Sciatic nerve (tissue), 2 donors: ENCODE measurements around the gene LOXHD1. TPM values are rescaled to one million over a fixed set of nuclear protein-coding genes. Genes with fewer than 3 reads are reported as not detected.

Experiments used
- ATAC-seq: fragments of 200-7000 bp; cut with Tn5 transposase; one replicate; pipeline ENCODE4 v1.9.1; 2020; ENCODE audit warnings: mild to moderate bottlenecking, moderate library complexity
- DNase-seq: peaks from one replicate; pipeline ENCODE4 v3.0.0-alpha.2; 2020; ENCODE audit warnings: low spot score
- intact Hi-C: fragments of 100-400 bp; cut with DNase I; formaldehyde crosslinking; loops from one replicate; pipeline ENCODE4 v1.14.2; 2022
- total RNA-seq: library from RNA; stranded (reverse); fragmentation: NEBNext Ultra II Directional; extraction: Animal tissue kit (Norgen Biotek cat#: 25700); gene quantifications from one replicate; pipeline ENCODE4 v1.2.1, GENCODE V29; 2021
- donor health status: DM: no; HTN: no; CAD: no.
- donor health status: DM: no; HTN: no; CAD: no.

LOXHD1 gene
- total RNA-seq, 1 donor from 2014 or later = 0.89 TPM

GRCh38 chr18:46560671-46561045 lies 96.4 kb downstream of the LOXHD1 start:
- intact Hi-C loops = no loop called here
- no peak for ATAC-seq
- DNase-seq = no peak

DNA sequence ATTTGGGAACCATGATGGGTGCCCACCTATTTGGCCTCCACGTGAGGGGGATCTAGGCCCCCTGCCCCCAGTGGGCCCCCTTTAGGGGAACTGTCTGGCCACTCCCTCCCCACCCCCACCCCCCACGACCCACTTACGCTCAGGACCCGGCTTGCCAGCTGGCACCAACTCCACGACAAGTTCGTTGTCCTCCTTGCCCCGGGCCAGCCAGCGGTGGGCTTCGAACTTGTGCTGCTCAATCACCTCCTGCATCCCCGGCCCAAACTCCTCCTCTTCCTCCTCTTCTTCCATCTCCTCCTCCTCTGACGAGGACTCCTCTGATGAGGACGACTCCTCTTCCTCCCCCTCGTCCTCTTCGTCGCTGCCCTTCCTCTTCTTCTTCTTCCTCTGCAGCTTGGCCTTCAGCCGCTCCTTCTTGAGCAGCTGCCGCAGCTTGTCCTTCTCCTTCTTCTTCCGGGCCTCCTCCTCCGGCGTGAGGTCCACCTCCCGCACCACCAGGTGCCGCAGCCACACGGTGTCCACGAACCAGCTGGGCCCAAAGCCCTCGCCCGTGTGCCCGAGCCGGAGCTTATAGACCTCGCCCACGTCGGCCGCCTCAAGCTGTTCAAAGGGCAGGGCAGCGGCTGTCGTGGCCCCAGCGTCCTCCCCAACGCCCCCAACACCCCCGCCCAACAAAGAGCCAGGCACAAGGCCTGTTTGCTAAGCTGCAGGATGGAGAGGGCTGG lies 96.9 kb downstream of the LOXHD1 start:
- DNase-seq (no peak), ATAC-seq (no peak)
- intact Hi-C loops = no loop called here

DNA sequence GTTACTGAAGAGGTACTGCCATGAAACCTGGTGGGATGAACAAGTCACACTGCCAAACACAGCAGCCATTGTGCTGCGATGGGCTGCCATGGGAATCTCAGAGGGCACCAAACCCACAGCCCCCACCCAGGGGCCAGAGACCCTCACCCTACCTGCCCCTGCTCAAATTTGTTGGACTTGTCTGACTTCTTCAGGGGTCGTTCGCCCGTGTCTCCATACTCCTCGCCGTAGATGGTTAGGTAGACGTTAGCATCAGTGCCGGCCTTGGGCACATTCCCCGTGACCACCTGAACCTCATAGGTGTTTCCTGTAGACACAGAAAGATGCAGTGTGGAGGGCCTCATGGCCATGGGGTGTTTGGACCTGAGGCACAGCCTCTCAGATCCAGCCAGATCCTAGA lies 97.7 kb downstream of the LOXHD1 start:
- ATAC-seq (no peak), DNase-seq (no peak)
- intact Hi-C loops = no loop called here

- no peak for ATAC-seq
- intact Hi-C loops = no loop called here
- no peak for DNase-seq
These were observed 100.3 kb downstream of the LOXHD1 start for GRCh38 chr18:46556590-46557206.

DNA sequence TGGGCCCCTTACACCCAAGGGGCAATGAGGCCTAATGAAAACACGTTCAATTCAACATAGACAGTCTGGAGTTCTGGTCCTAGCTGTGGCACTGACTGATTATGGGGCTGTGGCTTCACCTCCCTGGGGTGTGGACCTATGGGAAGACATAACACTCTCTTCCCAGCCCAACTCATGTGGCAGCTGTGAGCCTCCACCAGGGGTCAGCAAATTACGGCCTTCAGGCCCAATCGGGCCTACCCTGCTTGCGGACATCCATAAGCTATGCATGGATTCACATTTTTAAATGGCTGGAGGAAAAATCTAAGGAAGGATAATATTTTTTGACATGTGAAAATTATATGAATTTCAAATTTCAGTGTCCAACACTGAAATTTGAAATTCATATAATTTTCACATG lies 101.3 kb downstream of the LOXHD1 start:
- ATAC-seq = no peak
- DNase-seq = no peak
- intact Hi-C loops = no loop called here

DNA sequence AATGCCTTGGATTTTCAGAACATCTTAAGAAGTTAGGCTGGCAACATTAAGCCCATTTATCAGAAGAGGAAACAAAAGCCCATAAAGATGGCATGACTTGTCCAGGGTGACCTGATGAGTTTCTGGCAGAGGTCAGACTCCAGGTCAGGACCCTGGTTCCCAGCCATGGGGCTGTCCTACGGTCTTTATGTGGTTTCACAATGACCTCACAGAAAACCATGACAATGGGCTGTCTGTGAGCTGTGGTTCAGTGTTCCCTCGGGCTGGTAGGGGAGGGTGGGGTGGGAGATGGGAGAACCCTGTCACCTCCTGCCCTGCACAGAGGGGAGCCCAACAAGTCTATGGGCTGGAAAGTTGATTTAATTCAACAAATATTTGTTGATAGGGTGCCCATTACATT lies 101.8 kb downstream of the LOXHD1 start:
- intact Hi-C loops = no loop called here
- ATAC-seq = no peak
- no peak for DNase-seq

- DNase-seq = no peak
- ATAC-seq = no peak
- intact Hi-C loops = loop anchor here (5.0 kb wide), 1 partner anchor 237 kb away; no protein-coding TSS in a partner anchor
These were observed 102.5 kb downstream of the LOXHD1 start for GRCh38 chr18:46554406-46555080.

DNA sequence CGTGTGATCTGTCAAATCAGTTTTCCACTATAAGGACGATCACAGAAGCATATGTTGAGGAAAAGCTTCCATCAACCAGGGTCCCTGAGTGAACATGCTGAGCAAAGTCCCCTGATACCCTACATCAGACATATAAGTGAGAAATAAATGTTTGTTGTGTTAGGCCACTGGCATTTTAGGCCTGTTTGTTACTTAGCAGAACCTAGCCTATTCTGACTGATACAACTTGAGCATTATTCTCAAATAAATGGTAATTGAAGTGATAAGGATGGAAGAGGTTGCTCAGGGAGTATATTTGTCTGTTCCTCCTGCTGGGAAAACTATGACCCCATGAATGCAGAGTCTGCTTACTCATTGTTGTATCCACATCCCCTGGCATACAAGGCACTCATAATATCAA lies 106.4 kb downstream of the LOXHD1 start:
- intact Hi-C loops = loop anchor here (5.0 kb wide), 1 partner anchor 233 kb away; no protein-coding TSS in a partner anchor

DNA sequence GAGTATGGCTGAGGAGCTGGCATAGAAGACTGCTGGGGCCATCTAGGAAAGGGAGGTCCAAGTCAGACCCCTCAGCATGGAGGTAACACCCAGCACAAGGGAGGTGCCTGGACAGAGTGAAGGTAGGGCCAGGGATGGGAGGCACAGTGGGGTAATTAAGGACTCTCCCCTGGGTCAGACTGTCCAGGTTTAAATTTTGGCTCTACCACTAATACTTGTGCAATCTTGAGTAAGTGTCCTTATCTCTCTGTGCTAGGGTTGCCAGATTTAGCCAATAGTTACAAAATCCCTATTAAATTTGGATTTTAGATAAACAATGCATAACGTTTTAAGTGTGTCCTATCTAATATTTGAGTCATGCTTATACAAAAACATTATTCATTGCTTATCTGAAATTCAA lies 109.5 kb downstream of the LOXHD1 start:
- DNase-seq (no peak), ATAC-seq (no peak)
- intact Hi-C loops = no loop called here

More for the DNA sequence above, 106.4 kb downstream of the LOXHD1 start:
- DNase-seq (no peak), ATAC-seq (no peak)

DNA sequence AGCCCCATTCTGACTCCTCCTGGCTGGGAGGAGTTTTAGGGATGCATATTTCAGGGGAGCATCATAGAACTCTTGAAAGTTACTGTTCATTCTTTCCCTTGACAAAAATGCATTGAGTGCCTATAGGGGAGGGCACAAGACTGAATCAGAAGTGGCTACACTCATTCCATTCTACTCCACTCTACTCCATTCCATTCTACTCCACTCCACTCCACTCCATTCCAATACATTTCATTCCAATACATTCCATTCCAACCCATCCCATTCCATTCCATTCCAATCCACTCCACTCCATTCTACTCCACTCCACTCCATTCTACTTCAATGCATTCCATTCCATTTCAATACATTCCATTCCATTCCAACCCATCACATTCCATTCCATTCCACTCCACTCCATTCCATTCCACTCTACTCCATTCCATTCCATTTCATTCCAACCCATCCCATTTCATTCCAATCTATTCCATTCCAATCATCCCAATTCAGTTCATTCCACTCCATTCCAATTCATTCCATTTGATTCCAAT lies 110.8 kb downstream of the LOXHD1 start:
- intact Hi-C loops = no loop called here
- ATAC-seq = no peak
- no peak for DNase-seq

GRCh38 chr18:46542545-46542944 lies 114.5 kb downstream of the LOXHD1 start:
- intact Hi-C loops = no loop called here
- ATAC-seq (no peak), DNase-seq (no peak)

GRCh38 chr18:46541626-46542189 lies 115.3 kb downstream of the LOXHD1 start:
- DNase-seq = no peak
- intact Hi-C loops = no loop called here
- ATAC-seq = no peak

DNA sequence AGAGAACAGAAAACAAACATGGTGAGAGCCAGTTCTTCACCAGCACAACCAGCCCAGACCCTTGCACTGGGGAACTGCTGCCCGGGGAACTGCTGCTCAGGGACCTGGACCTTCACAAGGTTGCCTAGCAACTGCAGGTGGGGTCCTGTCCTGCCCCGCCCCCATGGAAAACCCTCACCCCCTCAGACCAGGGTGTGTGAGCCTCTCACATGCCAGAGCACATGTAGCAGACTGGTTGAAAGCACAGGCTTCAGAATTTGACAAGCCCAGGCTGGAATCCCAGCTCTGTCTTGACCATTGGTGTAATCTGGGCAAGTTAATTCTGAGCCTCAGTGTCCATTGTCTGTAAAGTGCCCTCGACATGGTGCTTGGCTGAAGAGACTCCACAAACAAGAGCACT lies 118.6 kb downstream of the LOXHD1 start:
- ATAC-seq (no peak), DNase-seq (no peak)
- intact Hi-C loops = no loop called here

DNA sequence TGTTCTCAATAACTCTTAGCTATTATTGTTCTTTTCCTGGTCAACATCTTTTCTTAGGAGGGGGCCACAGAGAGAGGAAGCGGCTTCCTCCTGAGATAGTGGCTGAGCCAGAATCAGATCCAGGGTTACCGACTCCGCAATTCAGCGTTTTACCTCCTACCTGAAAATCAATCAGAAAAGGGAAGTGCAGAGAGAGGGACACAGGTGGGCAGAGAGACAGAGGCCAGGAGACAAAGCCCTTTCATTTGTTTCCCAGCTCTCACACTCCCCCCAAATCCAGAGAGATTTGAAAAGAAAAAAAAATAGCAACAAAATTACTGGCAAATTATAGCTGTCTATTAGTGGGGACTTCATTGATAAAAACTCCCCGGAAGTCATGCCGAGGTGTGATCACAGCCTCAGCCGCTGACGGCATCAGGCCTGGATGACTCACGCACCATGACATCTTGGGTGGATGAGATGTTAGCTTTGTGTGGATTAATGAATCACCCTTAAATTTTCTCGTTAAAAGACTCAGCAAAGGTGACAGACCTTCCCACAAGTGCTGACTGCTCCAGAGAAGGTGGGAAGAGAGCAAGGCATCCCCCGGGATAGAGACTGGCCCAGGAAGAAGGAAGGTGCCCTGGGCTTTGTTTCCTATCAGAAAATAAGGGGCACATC lies 120.7 kb downstream of the LOXHD1 start:
- intact Hi-C loops = no loop called here

GRCh38 chr18:46531482-46531881 lies 125.5 kb downstream of the LOXHD1 start:
- ATAC-seq = no peak
- no peak for DNase-seq
- intact Hi-C loops = no loop called here

More for the DNA sequence above, 120.7 kb downstream of the LOXHD1 start:
- no peak for ATAC-seq
- DNase-seq = no peak

DNA sequence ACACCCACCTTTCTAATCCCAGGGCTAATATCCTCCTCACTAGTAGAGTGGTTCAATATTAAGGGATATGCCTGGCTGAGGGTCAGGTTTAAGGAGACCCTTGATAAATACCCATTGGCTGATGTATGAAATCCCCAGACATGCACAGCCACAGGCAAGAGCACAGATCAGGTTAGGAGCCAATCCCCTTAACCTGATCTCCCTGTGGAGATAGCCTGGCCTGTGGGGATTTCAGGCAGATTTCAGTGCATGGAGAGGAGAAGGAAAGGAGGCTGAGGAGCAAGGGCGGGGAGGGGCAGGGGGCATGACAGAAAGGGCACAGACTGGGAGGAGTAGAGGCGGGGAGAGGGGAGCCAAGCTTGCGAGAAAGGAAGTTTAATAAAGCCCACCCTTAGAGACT lies 129.0 kb downstream of the LOXHD1 start:
- no peak for ATAC-seq
- DNase-seq = no peak
- intact Hi-C loops = no loop called here

- ATAC-seq = no peak
- DNase-seq = no peak
- intact Hi-C loops = loop anchor here (10.0 kb wide), 1 partner anchor 85 kb away; no protein-coding TSS in a partner anchor
These were observed 137.2 kb downstream of the LOXHD1 start for GRCh38 chr18:46519870-46520269.

DNA sequence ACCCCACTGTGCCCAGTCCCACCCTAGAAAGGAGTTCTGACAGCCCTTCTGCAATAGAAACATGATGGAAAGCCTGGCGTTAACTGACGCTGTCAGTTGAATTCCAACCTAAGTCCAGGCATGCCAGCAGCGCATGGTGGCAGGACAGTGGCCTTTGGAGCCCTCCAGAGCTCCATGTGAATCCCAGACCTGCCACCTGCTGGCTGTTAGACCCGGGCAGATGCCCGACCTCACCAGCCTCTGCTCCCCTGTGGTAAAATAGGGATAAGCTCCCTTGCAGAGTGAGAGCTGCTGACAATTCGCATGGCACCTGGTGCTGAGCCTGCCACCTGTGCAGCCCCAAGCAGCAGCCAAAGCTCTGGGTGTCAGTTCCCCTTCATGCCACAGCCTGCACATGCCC lies 138.6 kb downstream of the LOXHD1 start:
- DNase-seq = no peak
- intact Hi-C loops = loop anchor here (10.0 kb wide), 1 partner anchor 84 kb away; no protein-coding TSS in a partner anchor
- no peak for ATAC-seq

- ATAC-seq = no peak
- intact Hi-C loops = loop anchor here (10.0 kb wide), 1 partner anchor 82 kb away; no protein-coding TSS in a partner anchor
These were observed 140.5 kb downstream of the LOXHD1 start for GRCh38 chr18:46516555-46516954.

More at GRCh38 chr18:46516555-46516954, 140.5 kb downstream of the LOXHD1 start:
- DNase-seq = no peak
